Body of pancreas (tissue), 4 donors: ENCODE results near the gene CNOT1. TPM values are rescaled to one million over a fixed set of nuclear protein-coding genes. Genes with fewer than 3 reads are reported as not detected.
"Not testable (repeated sequence)": the region's sequence is repeated elsewhere in the genome, so short reads cannot be mapped to it uniquely, and the experiment has no call there.

Experiments
- ATAC-seq: fragments of 150-250 bp; one replicate; pipeline ENCODE4 v1.9.1; 2016
- DNase-seq, 4 donors: peaks; one replicate each; pipeline ENCODE4 v3.0.0-alpha.2; 2019
- H3K27ac ChIP-seq, 4 donors: fragments of 200-600 bp; sonication (generic); 1 replicate in 3 of 4; 2 replicates in 1 of 4; pipeline versions ENCODE4 v1.5.1 to v1.6.1; 2016 to 2019; ENCODE audit warnings: mild to moderate bottlenecking in 1 of 4, mixed read lengths in 1 of 4, moderate library complexity in 1 of 4
- H3K27me3 ChIP-seq, 2 donors: fragments of 200-600 bp; sonication (generic); one replicate each; pipeline ENCODE4 v1.6.0; 2016; ENCODE audit warnings: mild to moderate bottlenecking in 1 of 2
- H3K36me3 ChIP-seq, 2 donors: fragments of 200-600 bp; sonication (generic); replicated peaks in 1 of 2; 2 replicates each; pipeline ENCODE4 v1.5.1; 2016; ENCODE audit warnings: low read depth in 2 of 2; ENCODE audit not compliant: insufficient read depth in 1 of 2
- H3K4me1 ChIP-seq: fragments of 200-600 bp; sonication (generic); one replicate; pipeline ENCODE4 v1.6.0; 2016
- H3K4me3 ChIP-seq, 2 donors: fragments of 200-600 bp; sonication (generic); 1 replicate in 1 of 2; 2 replicates in 1 of 2; pipeline ENCODE4 v1.5.1; 2016 to 2019
- H3K9me3 ChIP-seq, 3 donors: fragments of 200-600 bp; sonication (generic); 1 replicate in 2 of 3; 2 replicates in 1 of 3; pipeline ENCODE4 v1.5.1; 2016
- POLR2A ChIP-seq, 3 donors: fragments of 450-650 bp; IDR thresholded peaks; one replicate each; pipeline ENCODE4 v1.6.1; 2016; ENCODE audit warnings: antibody characterized with exemption in 3 of 3, mild to moderate bottlenecking in 2 of 3
- WGBS, 2 donors: methylation state at CpG; one replicate each; pipeline ENCODE4 v1.1.5; 2017; 5-methylcytosine and 5-hydroxymethylcytosine counted together
- intact Hi-C: fragments of 100-400 bp; cut with DNase I; formaldehyde crosslinking; loops from one replicate; pipeline ENCODE4 v1.15.1; 2023
- total RNA-seq, 2 donors: library from RNA; depleted of rRNA; stranded (reverse); fragments of >200 nt; gene quantifications; one replicate each; pipeline ENCODE4 v1.1.0, GENCODE V29; 2016
- TF ChIP-seq, protein P1 (sequence below), 7 experiments: fragments of 450-650 bp in 4 of 7; fragments of 200-600 bp in 3 of 7; sonication (generic) in 3 of 7; IDR thresholded peaks; one replicate each; pipeline ENCODE4 v1.5.1; 2016 to 2019; ENCODE audit warnings: antibody characterized with exemption in 7 of 7

The CNOT1 gene
- total RNA-seq, 2 donors from 2014 or later, result 56.8 to 63.9 TPM

- Histone ChIP-seq H3K9me3 (no peaks in the 10 kb centered on the region), H3K27ac (no peak overlapping the region), H3K36me3 (no peaks in the 10 kb centered on the region), H3K4me3 (no peak overlapping the region), H3K27me3 (no peaks in the 10 kb centered on the region), H3K4me1 (no peaks in the 10 kb centered on the region)
- intact Hi-C loops, result no loop called here
- TF ChIP-seq POLR2A (IDR thresholded peaks at IDR 0.05), result no peak
- TF ChIP-seq, protein P1, sequence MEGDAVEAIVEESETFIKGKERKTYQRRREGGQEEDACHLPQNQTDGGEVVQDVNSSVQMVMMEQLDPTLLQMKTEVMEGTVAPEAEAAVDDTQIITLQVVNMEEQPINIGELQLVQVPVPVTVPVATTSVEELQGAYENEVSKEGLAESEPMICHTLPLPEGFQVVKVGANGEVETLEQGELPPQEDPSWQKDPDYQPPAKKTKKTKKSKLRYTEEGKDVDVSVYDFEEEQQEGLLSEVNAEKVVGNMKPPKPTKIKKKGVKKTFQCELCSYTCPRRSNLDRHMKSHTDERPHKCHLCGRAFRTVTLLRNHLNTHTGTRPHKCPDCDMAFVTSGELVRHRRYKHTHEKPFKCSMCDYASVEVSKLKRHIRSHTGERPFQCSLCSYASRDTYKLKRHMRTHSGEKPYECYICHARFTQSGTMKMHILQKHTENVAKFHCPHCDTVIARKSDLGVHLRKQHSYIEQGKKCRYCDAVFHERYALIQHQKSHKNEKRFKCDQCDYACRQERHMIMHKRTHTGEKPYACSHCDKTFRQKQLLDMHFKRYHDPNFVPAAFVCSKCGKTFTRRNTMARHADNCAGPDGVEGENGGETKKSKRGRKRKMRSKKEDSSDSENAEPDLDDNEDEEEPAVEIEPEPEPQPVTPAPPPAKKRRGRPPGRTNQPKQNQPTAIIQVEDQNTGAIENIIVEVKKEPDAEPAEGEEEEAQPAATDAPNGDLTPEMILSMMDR (IDR thresholded peaks at IDR 0.05), result no peak
- DNase-seq, result no peak
- WGBS, 2 donors, result 73 to 84% methylated on average over 3 to 8 of the region's 8 CpGs
- ATAC-seq, result no peak
Measured at GRCh38 chr16:58639836-58640235, 10.2 kb upstream of the CNOT1 start.

DNA sequence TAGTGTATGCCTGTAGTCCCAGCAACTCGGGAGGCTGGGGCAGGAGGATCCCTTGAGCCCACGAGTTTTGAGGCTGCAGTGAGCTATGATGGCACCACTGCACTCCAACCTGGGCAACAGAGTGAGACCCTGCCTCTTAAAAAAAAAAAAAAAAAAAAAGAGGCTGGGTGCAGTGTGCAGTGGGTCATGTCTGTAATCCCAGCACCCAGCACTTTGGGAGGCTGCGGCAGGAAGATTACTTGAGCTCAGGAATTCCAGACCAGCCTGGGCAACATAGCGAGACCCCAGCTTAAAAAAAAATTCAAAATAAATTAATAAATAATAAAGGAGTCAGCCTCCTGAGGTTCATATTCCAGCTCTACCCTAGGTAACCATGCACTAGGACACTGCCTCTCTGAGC is 9.6 kb upstream of the CNOT1 start:
- no peak for ATAC-seq
- no peaks in the 10 kb centered on the region for H3K9me3 ChIP-seq
- H3K4me1 ChIP-seq, result no peaks in the 10 kb centered on the region
- H3K27ac ChIP-seq, result no peak overlapping the region
- H3K27me3 ChIP-seq, result no peaks in the 10 kb centered on the region
- no peak for DNase-seq
- TF ChIP-seq POLR2A (IDR thresholded peaks at IDR 0.05), result no peak
- TF ChIP-seq, protein P1 (IDR thresholded peaks at IDR 0.05), result no peak
- 64 to 67% methylated on average over 3 to 4 of the region's 4 CpGs for WGBS, 2 donors
- intact Hi-C loops, result no loop called here
- no peak overlapping the region for H3K4me3 ChIP-seq
- no peaks in the 10 kb centered on the region for H3K36me3 ChIP-seq

DNA sequence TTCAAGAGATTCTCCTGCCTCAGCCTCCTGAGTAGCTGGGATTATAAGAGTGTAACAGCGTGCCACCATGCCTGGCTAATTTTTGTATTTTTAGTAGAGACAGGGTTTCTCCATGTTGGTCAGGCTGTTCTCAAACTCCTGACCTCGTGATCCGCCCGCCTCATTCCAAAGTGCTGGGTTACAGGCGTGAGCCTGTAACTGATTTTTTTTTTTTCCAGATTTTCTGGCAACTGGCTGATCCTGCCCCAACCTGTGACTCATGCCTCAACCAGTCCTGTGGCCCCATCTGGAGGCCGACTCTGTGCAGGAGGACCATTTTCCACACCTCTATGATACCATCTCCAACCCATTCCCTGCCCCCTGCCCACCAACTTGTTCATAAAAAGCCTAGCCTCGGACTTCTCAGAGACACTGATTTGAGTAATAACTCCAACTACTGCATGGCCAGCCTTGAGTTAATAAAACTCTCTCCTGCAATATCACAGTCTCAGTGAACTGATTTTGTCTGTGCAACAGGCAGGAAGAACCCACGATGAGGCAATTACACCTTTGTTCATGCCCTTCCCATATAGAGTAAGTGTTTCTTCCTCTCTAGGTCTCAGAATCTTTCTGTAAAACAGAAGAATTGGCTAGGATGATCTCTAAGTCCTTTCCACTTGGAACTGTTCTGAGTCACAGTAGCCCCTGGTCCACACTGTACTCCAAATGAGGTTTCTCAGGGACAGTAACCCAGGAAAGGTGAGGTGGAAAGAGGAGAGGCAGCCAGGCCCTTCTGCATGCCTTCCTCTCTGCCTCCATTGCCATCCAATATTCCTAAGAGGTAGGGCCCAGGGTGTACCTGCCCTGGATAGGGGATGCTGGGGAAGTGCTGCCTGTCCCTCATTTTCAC is 8.8 kb upstream of the CNOT1 start:
- no peak for TF ChIP-seq POLR2A (IDR thresholded peaks at IDR 0.05)
- TF ChIP-seq, protein P1 (IDR thresholded peaks at IDR 0.05), result peak in 4 of 7 experiments; percentile 8 to 26 (median 24)
- Histone ChIP-seq H3K4me1 (no peaks in the 10 kb centered on the region), H3K27ac (no peak overlapping the region), H3K27me3 (no peaks in the 10 kb centered on the region), H3K4me3 (no peak overlapping the region), H3K9me3 (no peaks in the 10 kb centered on the region), H3K36me3 (no peaks in the 10 kb centered on the region)
- DNase-seq, result peak; percentile 30 to 40 (median 38)
- WGBS, 2 donors, result 56 to 58% methylated on average over 8 of the region's 8 CpGs
- intact Hi-C loops, result no loop called here
- peak; percentile 66 for ATAC-seq

DNA sequence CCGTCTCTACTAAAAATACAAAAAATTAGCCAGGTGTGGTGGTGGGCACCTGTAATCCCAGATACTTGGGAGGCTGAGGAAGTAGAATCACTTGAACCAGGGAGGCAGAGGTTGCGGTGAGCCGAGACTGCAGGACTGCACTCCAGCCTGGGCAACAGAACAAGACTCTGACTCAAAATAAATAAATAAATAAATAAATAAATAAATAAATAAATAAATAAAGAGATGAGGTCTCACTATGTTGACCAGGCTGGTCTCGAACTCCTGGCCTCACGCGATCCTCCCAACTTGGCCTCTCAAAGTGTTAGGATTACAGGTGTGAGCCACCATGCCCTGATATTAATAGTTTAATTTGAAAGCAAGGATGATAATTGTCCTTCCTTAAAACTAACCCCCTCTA is 7.4 kb upstream of the CNOT1 start:
- H3K27ac ChIP-seq, H3K9me3 ChIP-seq, ATAC-seq, H3K27me3 ChIP-seq, H3K4me3 ChIP-seq, H3K4me1 ChIP-seq, DNase-seq, intact Hi-C loops, H3K36me3 ChIP-seq: not testable (repeated sequence)
- WGBS, 2 donors, result 94 to 98% methylated on average over 6 of the region's 6 CpGs

- Histone ChIP-seq H3K9me3 (no peaks in the 10 kb centered on the region), H3K4me3 (no peak overlapping the region), H3K27ac (no peak overlapping the region), H3K4me1 (no peaks in the 10 kb centered on the region), H3K36me3 (no peaks in the 10 kb centered on the region), H3K27me3 (no peaks in the 10 kb centered on the region)
- TF ChIP-seq POLR2A (IDR thresholded peaks at IDR 0.05), result no peak
- TF ChIP-seq, protein P1 (IDR thresholded peaks at IDR 0.05), result no peak
- DNase-seq (no peak), ATAC-seq (no peak)
- 80 to 88% methylated on average over 4 of the region's 4 CpGs for WGBS, 2 donors
- intact Hi-C loops, result no loop called here
Measured at GRCh38 chr16:58636466-58636865, 6.8 kb upstream of the CNOT1 start.
